HG03378 (cell line): ENCODE measurements around the gene SLCO4A1.

ENCODE experiments used
- ATAC-seq: cut with Tn5 transposase; IDR thresholded peaks from one replicate; pipeline ENCODE4 v1.9.1; 2021; ENCODE audit warnings: mild to moderate bottlenecking, moderate library complexity; ENCODE audit not compliant: unreplicated experiment

The SLCO4A1 gene

GRCh38 chr20:62642051-62642665 is at the start of gene SLCO4A1:
TSS of gene SLCO4A1 (plus strand) at chr20:62642503. CDS start at chr20:62656455, 13,952 bp downstream.
- peak; percentile 55 for ATAC-seq

GRCh38 chr20:62592506-62593177 is 49.7 kb upstream of the SLCO4A1 start:
- no peak for ATAC-seq

- ATAC-seq: no peak
Observed at GRCh38 chr20:62593616-62594015, 48.7 kb upstream of the SLCO4A1 start.

- no peak for ATAC-seq
Observed at GRCh38 chr20:62595069-62595468, 47.2 kb upstream of the SLCO4A1 start.

- no peak for ATAC-seq
Observed at GRCh38 chr20:62595491-62595890, 46.8 kb upstream of the SLCO4A1 start.

- no peak for ATAC-seq
Observed at GRCh38 chr20:62596486-62596885, 45.8 kb upstream of the SLCO4A1 start.

GRCh38 chr20:62596921-62597320 is 45.4 kb upstream of the SLCO4A1 start:
- no peak for ATAC-seq

- no peak for ATAC-seq
Observed at GRCh38 chr20:62597416-62598115, 44.7 kb upstream of the SLCO4A1 start.

- ATAC-seq: no peak
Observed at GRCh38 chr20:62598761-62599194, 43.5 kb upstream of the SLCO4A1 start.

- no peak for ATAC-seq
Observed at GRCh38 chr20:62599216-62600110, 42.8 kb upstream of the SLCO4A1 start.

GRCh38 chr20:62601172-62601571 is 41.1 kb upstream of the SLCO4A1 start:
- ATAC-seq: no peak

- no peak for ATAC-seq
Observed at GRCh38 chr20:62601714-62602113, 40.6 kb upstream of the SLCO4A1 start.

- ATAC-seq: no peak
Observed at GRCh38 chr20:62602550-62602949, 39.8 kb upstream of the SLCO4A1 start.

- ATAC-seq: no peak
Observed at GRCh38 chr20:62603021-62603906, 39.0 kb upstream of the SLCO4A1 start.

GRCh38 chr20:62603907-62604785 is 38.2 kb upstream of the SLCO4A1 start:
- no peak for ATAC-seq

GRCh38 chr20:62604796-62605195 is 37.5 kb upstream of the SLCO4A1 start:
- ATAC-seq: no peak

- no peak for ATAC-seq
Observed at GRCh38 chr20:62605236-62605943, 36.9 kb upstream of the SLCO4A1 start.

GRCh38 chr20:62606016-62606415 is 36.3 kb upstream of the SLCO4A1 start:
- ATAC-seq: no peak
